NT2/D1 (cell line): ENCODE measurements around the gene COL6A6.

Experiments used
- DNase-seq: peaks from one replicate; pipeline ENCODE4 v3.0.0-alpha.2; 2011; ENCODE audit warnings: low read depth, low spot score
- H3K27me3 ChIP-seq: 2 replicates; pipeline ENCODE4 v1.6.0; 2011; ENCODE audit warnings: mild to moderate bottlenecking; ENCODE audit not compliant: insufficient read length, insufficient read depth
- H3K36me3 ChIP-seq: 2 replicates; pipeline ENCODE4 v1.6.1; 2011; ENCODE audit warnings: mild to moderate bottlenecking, low read length, mixed read lengths; ENCODE audit not compliant: insufficient read depth, insufficient read length
- H3K4me1 ChIP-seq: 2 replicates; pipeline ENCODE4 v1.5.1; 2011; ENCODE audit not compliant: insufficient read depth, insufficient read length
- H3K4me3 ChIP-seq: 2 replicates; pipeline ENCODE4 v1.5.1; 2011; ENCODE audit warnings: low read depth; ENCODE audit not compliant: insufficient read length
- H3K9ac ChIP-seq: 2 replicates; pipeline ENCODE4 v1.6.0; 2011; ENCODE audit warnings: low read depth; ENCODE audit not compliant: insufficient read length
- H3K9me3 ChIP-seq: 2 replicates; pipeline ENCODE4 v1.5.1; 2011; ENCODE audit warnings: mild to moderate bottlenecking, low read length; ENCODE audit not compliant: insufficient read depth
- SUZ12 ChIP-seq: IDR thresholded peaks from 2 replicates; pipeline ENCODE4 v1.6.1; 2011; ENCODE audit not compliant: insufficient read length, insufficient read depth; ENCODE audit errors: extremely low read depth
- YY1 ChIP-seq: IDR thresholded peaks from 2 replicates; pipeline ENCODE4 v1.6.1; 2011; ENCODE audit not compliant: insufficient read length, insufficient read depth
- ZNF274 ChIP-seq: IDR thresholded peaks from 2 replicates; pipeline ENCODE4 v1.6.1; 2011; ENCODE audit warnings: mild to moderate bottlenecking, low read depth, low read length

COL6A6 gene

DNA sequence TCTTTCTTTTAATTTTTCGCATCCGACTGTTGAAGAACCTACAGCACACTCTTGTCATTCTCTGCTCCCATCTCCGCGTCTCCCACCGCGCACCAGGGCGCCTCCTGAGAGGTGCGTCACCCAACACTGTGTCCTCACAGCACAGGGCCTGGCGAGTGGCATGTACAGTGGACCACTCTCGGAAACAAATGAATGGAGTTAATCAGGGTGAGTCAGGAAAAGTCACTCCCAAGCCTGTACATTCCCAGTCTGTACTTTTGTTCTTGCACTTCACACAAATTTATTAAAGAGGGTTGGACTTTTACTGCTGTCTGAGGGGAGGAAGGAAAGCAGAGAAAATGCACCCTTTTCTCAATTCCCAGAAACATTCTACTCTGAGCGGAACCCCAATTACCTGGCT, 625 bp downstream of the COL6A6 start:
- Histone ChIP-seq H3K9ac (peak overlapping the region; percentile 71), H3K4me3 (peak overlapping the region; percentile 65), H3K9me3 (no peaks in the 10 kb centered on the region), H3K4me1 (no peaks in the 10 kb centered on the region), H3K36me3 (no peaks in the 10 kb centered on the region), H3K27me3 (peaks cover 42% of the 10 kb centered on the region)
- TF ChIP-seq SUZ12 (no peak), YY1 (no peak), ZNF274 (no peak)
- DNase-seq, result no peak

DNA sequence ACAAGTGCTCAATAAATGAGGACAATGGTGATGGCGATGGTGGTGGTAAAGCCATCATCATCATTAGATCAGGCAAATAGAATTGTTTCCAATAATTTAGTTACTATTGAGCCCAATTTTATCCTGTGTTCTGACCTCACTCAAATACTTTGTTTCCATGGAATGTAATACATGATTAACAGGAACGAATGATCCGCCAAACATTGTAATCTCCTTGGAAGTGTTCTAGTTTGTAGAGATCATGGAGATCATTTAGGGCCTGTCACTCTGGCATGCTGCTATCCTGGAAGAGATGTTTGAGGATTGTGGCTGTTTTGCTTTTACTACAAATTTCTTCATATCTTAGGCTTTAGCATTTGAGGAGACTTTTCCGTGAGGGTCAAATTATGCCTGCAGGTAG, 2.8 kb downstream of the COL6A6 start:
- no peak overlapping the region for H3K4me3 ChIP-seq
- no peaks in the 10 kb centered on the region for H3K9me3 ChIP-seq
- no peak for DNase-seq
- no peak for TF ChIP-seq YY1
- TF ChIP-seq SUZ12, result no peak
- TF ChIP-seq ZNF274, result no peak
- H3K4me1 ChIP-seq, result no peaks in the 10 kb centered on the region
- H3K36me3 ChIP-seq, result no peaks in the 10 kb centered on the region
- peaks cover 40% of the 10 kb centered on the region for H3K27me3 ChIP-seq
- H3K9ac ChIP-seq, result no peak overlapping the region

DNA sequence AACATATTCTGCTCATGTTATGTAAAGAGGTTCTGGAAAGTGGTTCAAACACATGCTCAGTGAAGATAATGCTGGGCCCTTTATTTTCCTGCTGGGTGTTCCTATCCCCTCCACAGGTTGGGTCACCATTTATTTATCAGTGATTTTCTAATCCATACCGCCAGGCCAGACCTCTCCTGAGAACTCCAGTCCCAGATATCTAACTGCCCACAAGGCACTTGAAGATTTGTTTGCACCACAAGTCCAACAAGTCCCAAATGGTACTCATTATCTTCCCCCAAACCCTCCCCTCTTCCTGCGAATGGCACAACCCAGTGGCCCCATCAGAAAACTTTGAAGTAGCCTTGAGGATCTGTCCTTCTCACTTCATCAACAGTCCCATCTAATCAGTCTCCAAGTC, 5.4 kb downstream of the COL6A6 start:
- H3K9me3 ChIP-seq, result no peaks in the 10 kb centered on the region
- no peak overlapping the region for H3K4me3 ChIP-seq
- no peaks in the 10 kb centered on the region for H3K36me3 ChIP-seq
- no peaks in the 10 kb centered on the region for H3K4me1 ChIP-seq
- TF ChIP-seq YY1 (no peak), ZNF274 (no peak), SUZ12 (no peak)
- DNase-seq, result no peak
- no peak overlapping the region for H3K9ac ChIP-seq
- peaks cover 14% of the 10 kb centered on the region for H3K27me3 ChIP-seq

DNA sequence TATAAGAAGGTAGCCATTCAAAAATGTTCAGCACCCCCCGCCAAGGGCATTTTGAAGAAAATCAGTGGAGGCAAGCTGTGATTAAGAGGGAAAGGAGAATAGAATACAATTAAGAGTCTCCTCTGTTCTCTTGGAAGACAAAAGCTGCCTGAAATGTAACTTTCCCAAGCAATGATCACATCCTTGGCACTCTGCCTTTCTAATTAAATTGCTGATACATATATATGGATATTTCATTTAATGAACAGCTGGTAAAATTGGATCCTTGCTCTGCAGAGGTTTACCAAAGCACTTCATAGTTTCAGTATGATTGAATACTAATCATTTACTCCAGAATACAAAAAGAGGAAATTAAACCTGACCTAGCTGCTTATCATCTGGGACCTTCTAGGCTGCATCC, 10.4 kb downstream of the COL6A6 start:
- TF ChIP-seq YY1, result no peak
- no peak for TF ChIP-seq SUZ12
- TF ChIP-seq ZNF274, result no peak
- H3K4me3 ChIP-seq, result no peak overlapping the region
- H3K27me3 ChIP-seq, result no peaks in the 10 kb centered on the region
- no peaks in the 10 kb centered on the region for H3K36me3 ChIP-seq
- DNase-seq, result no peak
- no peaks in the 10 kb centered on the region for H3K9me3 ChIP-seq
- H3K9ac ChIP-seq, result no peak overlapping the region
- H3K4me1 ChIP-seq, result no peaks in the 10 kb centered on the region

DNA sequence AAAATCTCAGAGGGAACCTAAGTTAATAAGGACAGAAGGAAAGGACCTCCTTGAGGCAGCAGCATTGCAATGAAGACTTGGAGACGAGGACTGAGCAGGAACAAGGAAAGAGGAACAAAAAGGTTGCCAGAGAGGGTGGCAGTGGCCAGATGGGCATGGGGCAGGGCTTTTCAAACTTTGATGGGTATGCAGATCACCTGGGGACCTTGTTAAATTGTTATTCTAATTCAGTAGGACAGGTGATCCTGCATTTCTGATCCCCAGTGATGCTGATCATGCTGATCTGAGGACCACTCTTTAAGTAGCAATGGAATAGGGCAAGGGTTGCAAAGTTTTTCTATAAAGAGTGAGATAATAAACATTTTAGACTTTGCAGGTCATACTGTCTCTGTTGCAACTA, 11.1 kb downstream of the COL6A6 start:
- Histone ChIP-seq H3K27me3 (no peaks in the 10 kb centered on the region), H3K9me3 (no peaks in the 10 kb centered on the region), H3K4me1 (no peaks in the 10 kb centered on the region), H3K9ac (no peak overlapping the region), H3K4me3 (no peak overlapping the region), H3K36me3 (no peaks in the 10 kb centered on the region)
- TF ChIP-seq YY1, result no peak
- no peak for TF ChIP-seq SUZ12
- TF ChIP-seq ZNF274, result no peak
- DNase-seq, result no peak

DNA sequence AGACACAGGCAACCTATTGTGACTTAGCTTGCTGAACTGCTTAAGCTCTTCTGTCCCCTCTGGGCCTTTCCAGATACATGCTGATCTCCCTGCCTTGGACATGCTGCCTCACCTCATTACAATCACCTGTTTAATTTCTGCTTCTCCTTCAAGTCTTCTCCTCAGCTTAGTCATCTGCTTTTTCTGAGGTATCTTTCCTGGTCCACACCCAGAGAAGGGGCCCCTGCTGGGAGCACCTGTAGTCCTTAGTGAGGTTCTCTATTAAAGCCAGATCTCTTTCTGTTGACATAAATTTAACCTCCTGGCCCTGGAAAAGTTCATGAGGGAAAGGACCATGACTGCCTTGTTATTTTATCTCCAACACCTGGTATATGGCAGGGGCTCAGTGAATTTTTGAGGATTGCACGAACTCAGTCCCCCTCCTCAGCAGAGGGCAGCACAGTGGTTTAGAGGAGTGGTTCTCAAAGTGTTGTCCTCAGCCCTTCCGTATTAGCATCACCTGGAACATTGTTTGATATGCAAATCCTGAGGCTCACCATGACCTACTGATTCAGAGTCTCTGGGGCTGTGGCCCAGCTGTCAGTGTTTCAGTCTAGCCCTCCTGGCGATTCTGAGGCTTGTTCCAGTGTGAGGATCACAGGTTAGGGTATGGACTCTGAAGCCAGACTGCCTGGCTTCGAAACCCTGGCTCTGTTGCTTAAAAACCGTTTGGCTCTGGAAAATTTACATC, 12.7 kb downstream of the COL6A6 start:
- DNase-seq, result no peak

DNA sequence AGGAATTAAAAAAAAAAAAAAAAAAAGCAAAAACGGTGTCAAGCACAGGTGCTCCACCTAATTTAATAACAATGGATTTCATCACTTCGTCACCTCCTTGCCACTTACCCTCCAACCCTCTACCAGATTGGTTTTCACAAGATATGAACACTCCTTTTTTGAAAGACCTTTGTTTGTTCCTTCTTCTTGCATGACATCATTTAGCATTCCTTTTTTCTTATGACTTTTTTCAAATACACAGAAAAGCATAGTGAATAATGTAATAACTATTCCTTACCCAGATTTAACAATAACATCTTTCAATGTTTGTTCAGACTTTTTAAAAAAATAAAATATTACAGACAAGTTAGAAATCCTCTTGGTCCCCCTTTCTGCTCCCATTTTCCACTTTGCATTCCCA, 16.3 kb downstream of the COL6A6 start:
- H3K36me3 ChIP-seq, result no peaks in the 10 kb centered on the region
- no peaks in the 10 kb centered on the region for H3K27me3 ChIP-seq
- no peaks in the 10 kb centered on the region for H3K4me1 ChIP-seq
- no peak for TF ChIP-seq YY1
- TF ChIP-seq SUZ12, result no peak
- TF ChIP-seq ZNF274, result no peak
- no peak overlapping the region for H3K9ac ChIP-seq
- DNase-seq, result no peak
- H3K4me3 ChIP-seq, result no peak overlapping the region
- H3K9me3 ChIP-seq, result no peaks in the 10 kb centered on the region

More for the DNA sequence above, 12.7 kb downstream of the COL6A6 start:
- no peak for TF ChIP-seq YY1
- no peak for TF ChIP-seq ZNF274
- TF ChIP-seq SUZ12, result no peak
- Histone ChIP-seq H3K36me3 (no peaks in the 10 kb centered on the region), H3K27me3 (no peaks in the 10 kb centered on the region), H3K4me1 (no peaks in the 10 kb centered on the region), H3K9me3 (no peaks in the 10 kb centered on the region), H3K4me3 (no peak overlapping the region), H3K9ac (no peak overlapping the region)
